ENCODE data around the gene TKT.

Gene TKT

DNA sequence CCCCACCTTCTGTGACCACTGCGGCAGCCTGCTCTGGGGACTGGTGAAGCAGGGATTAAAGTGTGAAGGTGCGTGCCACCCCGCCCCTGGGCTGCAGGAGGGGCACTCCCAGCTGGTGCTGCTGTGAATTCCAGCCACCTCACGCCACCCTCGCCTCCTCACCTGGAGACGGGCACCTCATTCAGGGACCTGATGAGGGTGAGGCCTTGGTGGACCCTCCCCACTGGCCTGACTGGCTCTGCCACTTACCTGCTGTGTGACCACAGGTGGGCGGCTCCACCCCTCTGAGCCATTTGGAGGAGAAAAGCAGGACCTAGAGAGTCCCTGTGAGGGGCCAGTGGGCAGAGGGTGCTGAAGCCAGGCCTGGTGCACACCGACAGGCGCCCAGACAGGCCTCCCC lies 72.3 kb downstream of the TKT start:
- in situ Hi-C loops (cut with MboI; ENCODE audit: low sequenced_read_pairs) = no loop called here

GRCh38 chr3:53182764-53183355 lies 73.0 kb downstream of the TKT start:
- in situ Hi-C loops (cut with MboI; ENCODE audit: low sequenced_read_pairs) = no loop called here

DNA sequence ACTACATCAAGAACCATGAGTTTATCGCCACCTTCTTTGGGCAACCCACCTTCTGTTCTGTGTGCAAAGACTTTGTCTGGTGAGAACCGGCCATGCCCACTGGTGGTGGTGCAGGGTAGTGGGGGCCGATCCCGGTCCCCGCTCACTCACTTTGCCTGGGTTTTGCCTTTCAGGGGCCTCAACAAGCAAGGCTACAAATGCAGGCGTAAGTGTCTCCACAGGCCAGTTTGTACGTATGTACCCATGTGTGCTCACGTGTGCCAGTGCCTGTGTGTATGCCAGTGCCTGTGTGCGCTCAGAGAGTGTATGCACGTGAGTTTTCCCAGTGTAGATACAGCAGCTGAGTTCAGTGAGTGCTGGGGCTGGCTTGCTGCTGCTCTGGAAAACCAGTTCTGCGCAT lies 74.3 kb downstream of the TKT start:
- in situ Hi-C loops (cut with MboI; ENCODE audit: low sequenced_read_pairs) = no loop called here

GRCh38 chr3:53181024-53181371 lies 74.8 kb downstream of the TKT start:
- in situ Hi-C loops (cut with MboI; ENCODE audit: low sequenced_read_pairs) = no loop called here

GRCh38 chr3:53180305-53181023 lies 75.4 kb downstream of the TKT start:
- in situ Hi-C loops (cut with MboI; ENCODE audit: low sequenced_read_pairs) = no loop called here

GRCh38 chr3:53179580-53179979 lies 76.2 kb downstream of the TKT start:
- in situ Hi-C loops (cut with MboI; ENCODE audit: low sequenced_read_pairs) = no loop called here

DNA sequence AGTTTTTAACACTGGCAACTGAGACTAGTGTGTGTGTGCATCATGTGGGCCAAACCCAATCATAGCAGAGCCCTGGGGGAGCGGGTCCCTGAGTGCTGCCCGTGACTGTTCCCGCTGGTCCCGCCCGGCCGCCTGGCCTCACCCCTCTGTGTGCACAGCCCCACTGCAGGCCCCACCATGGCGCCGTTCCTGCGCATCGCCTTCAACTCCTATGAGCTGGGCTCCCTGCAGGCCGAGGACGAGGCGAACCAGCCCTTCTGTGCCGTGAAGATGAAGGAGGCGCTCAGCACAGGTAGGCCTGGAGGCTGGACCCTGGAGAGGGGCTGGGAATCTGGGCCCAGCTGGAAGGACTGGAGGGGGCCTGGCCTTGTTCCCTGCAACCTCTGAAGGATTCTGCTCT lies 77.6 kb downstream of the TKT start:
- in situ Hi-C loops (cut with MboI; ENCODE audit: low sequenced_read_pairs) = no loop called here

DNA sequence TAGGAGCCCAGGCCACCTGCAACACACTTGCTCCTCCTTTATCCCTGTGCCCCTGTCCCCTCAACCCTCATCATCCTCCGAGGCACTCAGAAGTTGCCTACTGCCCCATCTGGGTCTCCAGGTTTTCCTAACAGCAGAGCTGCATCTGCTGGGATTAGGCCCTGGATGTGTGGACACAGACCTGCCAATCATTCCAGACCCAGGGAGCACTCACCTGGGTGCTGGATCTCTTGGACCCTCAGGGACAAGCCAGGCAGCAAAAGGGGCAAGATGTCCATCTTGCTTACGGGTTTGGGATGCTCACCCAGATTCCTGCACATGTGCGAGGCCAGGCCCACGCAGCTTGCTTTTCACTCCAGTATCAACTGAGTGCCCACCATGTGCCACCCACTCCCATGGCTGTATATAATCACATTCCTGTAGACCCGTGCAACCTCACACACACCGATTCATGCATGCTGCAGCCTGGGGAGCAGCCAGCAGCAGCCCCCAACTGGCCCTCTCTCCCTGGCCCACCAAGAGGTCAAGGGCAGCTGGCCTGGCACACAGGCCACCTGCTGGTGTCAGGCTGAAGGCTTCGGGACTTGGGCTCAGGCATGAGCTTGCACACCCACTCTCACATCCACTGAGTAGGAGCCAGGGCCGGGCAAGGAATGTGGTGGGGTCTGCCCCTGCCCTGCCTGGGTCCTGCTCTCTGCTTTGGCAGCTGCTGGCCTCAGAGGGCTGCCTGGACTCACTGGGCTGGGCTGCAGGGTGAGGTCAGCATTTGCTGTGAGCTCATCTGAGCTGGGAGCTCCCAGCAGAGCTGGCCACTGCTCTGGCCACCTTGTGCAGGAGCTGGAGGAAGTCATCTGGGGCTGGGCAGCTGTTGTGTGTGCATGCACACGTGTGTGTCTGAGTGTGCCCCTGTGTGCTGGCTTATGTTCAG lies 79.9 kb downstream of the TKT start:
- in situ Hi-C loops (cut with MboI; ENCODE audit: low sequenced_read_pairs) = no loop called here

All from HL-60/S4 treated with phorbol 12-myristate 13-acetate at 8.2 ng/mL for 4 days and 3 days (cell line).